SHP77 treated with DMSO at 0.1 percent for 48 hours (cell line): Measurements from ENCODE around the gene CYP2C9.

ENCODE experiments used
- DNase-seq: peaks from one replicate; lab custom pipeline; 2025; lab: John Stamatoyannopoulos, UW

Gene CYP2C9

GRCh38 chr10:95039281-95039680 lies 100.8 kb downstream of the CYP2C9 start:
- DNase-seq = no peak
